Middle frontal gyrus (tissue), 1 donor: Measurements from ENCODE around the gene TNFRSF13B.
"Not testable (repeated sequence)": the region's sequence is repeated elsewhere in the genome, so short reads cannot be mapped to it uniquely, and the experiment has no call there.

Experiments
- DNase-seq: peaks from one replicate; pipeline ENCODE4 v3.0.0-alpha.2; 2015; ENCODE audit warnings: low spot score; ENCODE audit errors: extremely low spot score

TNFRSF13B gene

GRCh38 chr17:16987066-16987829 is 15.3 kb upstream of the TNFRSF13B start:
- DNase-seq, result no peak

GRCh38 chr17:16986391-16986790 is 14.5 kb upstream of the TNFRSF13B start:
- DNase-seq, result no peak

GRCh38 chr17:16981928-16982327 is 10.0 kb upstream of the TNFRSF13B start:
- DNase-seq, result no peak

DNA sequence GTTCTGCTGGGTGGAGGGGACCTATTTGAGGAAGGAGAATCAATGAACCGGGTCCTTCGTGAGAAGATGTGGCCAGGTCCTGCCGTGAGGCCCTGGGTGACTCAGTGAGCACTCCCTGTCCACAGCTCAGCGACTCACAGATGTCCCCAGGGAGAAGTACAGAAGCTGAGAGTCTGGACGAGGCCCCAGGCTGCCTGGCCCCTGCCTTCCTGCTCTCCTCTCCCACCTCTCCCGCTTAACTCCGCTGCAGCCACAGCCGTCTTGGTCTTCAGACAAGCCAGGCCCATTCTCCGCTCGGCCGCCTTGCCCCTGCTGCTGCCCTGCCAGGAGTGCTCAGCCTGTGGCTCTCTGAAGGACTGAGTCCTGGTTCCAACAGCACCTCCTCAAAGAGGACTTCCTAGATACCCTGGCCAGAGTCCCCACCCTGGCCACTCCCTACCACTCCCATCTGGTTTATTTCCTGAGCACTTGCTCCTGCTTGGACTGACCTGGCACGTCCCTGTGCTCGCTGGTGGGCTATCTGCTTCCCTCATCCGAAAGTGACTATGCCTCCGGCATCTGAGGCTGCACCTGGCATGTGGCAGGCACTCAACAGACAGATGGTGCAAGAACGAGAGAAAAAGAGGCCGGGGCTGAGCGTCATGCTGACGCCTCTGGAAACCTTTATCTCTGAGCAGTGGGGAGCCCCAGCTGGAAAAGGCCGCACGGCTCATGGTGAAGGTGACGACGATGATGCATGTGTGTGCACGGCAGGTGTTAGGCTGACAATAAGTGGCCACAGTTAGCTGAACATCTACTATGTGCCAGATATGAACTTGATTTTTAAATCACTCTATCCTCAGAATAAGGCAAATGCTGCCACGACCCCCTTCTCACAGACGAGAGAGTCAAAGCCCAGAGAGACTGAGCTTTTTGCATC is 9.2 kb upstream of the TNFRSF13B start:
- DNase-seq, result no peak

DNA sequence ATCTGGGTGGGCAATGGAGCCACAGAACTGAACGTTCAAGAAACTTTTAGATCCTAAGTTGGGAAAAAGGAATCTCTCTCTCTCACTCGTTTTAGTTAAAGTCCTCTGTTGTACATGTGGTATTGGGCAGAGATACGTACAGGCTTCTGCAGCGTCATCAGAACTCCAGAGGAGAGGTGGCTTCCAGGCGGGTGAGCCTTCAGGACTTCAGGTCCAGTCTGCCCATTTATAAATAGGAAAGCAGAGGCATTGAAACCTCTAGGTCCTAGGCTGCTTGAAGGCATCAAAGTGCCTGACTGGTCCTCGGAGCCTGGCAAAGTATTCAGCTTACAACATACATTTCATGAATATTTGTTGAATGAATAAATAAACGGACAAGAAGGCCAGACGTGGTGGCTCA is 8.1 kb upstream of the TNFRSF13B start:
- no peak for DNase-seq

DNA sequence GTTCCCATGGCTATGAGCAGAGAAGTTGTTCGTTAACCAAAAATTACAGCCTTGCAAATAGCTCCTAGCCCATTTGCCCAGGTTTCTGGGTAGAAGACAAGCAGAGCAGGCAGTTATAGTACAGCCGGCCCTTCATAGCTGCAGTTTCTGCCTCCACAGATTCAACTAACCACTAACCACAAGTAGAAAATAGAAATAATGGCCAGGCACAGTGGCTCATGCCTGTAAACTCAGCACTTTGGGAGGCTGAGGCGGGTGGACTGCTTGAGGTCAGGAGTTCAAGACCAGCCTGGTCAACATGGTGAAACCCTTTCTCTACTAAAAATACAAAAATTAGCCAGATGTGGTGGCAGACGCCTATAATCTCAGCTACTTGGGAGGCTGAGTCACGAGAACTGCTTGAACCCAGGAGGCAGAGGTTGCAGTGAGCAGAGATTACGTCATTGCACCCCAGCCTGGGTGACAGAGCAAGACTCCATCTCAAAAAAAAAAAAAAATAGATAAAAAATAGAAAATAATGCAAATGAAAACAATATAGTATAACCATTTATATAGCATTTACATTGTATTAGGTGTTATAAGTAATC is 7.4 kb upstream of the TNFRSF13B start:
- not testable (repeated sequence) for DNase-seq

- no peak for DNase-seq
These were observed 6.0 kb upstream of the TNFRSF13B start for GRCh38 chr17:16977932-16978331.

DNA sequence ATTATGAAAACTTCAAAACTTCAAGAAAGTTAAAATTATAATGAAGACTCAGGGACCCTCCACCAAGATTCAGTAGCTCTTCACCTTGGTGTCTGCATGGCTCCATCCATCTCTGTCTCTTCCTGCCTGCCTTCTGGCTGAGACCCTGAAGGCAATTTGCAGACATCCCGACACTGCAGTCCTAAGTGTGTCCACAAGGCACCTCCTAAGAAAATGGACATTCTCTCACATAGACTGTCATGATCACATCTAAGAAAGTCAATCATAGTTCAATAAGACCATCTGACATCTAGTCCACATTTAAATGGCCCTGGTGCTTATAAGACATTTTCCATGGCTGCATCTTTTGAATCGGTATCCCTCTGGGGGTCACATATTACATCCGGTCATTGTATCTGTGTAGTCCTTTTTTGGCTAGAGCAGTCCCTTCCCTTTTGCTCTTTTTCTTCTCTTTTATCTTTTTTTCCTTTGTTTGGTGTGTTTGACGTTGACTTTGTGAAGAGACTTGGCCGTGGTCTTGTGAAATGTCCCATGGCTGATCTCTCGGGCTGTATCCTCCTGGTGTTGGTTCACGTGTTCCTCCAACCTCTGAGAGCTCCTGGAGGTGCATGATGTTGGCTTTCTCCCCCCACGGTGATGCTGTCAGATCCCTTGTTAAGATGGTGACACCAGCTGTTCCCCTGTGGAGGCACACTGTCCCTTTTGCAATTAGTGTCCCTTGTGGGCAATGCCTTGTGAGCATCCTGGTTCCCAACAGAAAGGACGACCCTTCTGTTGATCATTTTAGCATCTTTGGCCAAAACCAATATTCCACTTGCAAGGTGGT is 5.0 kb upstream of the TNFRSF13B start:
- no peak for DNase-seq

GRCh38 chr17:16975744-16976625 is 4.1 kb upstream of the TNFRSF13B start:
- DNase-seq, result no peak

DNA sequence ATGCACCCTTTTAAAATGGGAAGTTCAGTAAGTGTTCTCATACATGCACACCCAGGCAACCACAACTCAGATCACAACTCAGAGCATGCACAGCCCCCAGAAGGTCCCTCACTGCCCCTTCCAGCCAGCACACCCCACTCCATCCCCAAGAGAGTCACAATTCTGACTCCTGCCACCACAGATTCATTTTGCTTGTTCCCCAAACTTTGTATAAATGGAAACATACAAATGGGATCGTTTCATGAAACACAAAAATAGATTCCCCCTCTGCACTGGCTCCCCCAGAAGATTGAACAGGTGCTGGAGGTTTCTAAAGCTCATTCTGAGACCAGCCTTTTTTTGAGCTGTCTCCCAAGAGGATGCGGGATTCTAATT is 3.3 kb upstream of the TNFRSF13B start:
- DNase-seq, result no peak

- no peak for DNase-seq
These were observed 2.8 kb upstream of the TNFRSF13B start for GRCh38 chr17:16974569-16975276.

DNA sequence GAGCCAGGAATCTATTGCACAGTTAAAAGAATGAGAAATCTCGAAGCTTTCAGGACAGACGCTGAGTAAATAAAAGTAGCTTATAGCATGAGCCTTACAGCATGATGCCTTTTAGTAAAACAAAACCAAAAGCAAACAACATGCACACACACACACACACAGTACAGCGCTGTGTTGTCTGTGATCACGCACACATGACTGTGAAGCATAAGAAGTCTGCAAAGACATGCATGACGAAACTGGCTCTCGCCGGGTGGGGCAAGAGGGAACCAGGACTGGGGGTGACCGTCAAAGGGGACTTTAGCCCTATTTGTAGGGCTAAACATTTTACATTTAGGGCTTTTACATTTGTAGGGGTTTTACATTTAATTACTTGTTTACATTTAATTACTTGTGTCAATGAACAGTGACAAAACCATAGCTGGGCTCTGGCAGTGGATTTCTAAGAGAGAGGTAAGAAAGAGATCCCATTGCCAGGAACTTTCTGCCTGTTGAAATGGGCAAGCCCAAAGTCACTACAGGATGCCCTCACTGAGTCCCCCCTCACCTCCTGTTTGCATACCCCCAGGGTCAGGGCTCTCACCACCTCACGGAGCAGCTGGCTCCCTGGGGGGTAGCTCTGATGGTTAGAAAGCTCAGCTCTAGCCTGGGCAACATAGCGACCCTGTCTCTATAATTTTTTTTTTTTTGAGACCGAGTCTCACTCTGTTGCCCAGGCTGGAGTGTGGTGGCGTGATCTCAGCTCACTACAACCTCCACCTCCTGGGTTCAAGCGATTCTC is 2.0 kb upstream of the TNFRSF13B start:
- no peak for DNase-seq

GRCh38 chr17:16973043-16973442 is 1.1 kb upstream of the TNFRSF13B start:
- DNase-seq, result not testable (repeated sequence)

GRCh38 chr17:16972346-16972745 is 428 bp upstream of the TNFRSF13B start:
- DNase-seq, result no peak

- no peak for DNase-seq
These were observed 1.7 kb downstream of the TNFRSF13B start for GRCh38 chr17:16969931-16970906.

DNA sequence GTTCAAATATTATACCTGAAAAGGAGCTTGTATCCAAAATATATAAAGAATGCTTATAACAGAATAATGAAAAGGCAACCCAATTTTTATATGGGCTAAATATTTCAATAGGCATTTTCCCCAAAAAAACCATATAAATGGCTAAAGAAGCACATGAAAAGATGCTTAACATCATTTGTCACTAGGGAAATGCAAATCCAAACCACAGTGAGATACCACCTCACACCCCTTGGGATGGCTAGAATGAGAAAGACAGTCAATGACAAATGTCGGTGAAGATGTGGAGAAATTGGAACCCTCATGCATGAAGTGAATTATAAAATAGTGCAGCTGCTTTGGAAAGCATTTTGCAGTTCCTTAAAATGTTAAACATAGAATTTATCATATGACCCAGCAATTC is 3.1 kb downstream of the TNFRSF13B start:
- no peak for DNase-seq

- no peak for DNase-seq
These were observed 9.1 kb downstream of the TNFRSF13B start for GRCh38 chr17:16962804-16963203.

- no peak for DNase-seq
These were observed 10.1 kb downstream of the TNFRSF13B start for GRCh38 chr17:16961792-16962191.
